WTC11 (cell line): ENCODE data around the gene C1QL2. TPM values are rescaled to one million over a fixed set of nuclear protein-coding genes. Genes with fewer than 3 reads are reported as not detected.

Source experiments
- ATAC-seq: fragments of 200-7000 bp; cut with Tn5 transposase; 2 replicates; pipeline ENCODE4 v1.10.0; 2021; ENCODE audit warnings: mild to moderate bottlenecking, moderate library complexity
- CTCF ChIA-PET: fragments of 300-600 bp; sonication (Branson Sonifier 250); formaldehyde crosslinking; loops from one replicate; lab custom pipeline; 2021; ENCODE audit warnings: antibody characterized with exemption; lab: Charles Lee
- POLR2A ChIA-PET: fragments of 350-600 bp; sonication (Branson Sonifier 250); formaldehyde crosslinking; loops from one replicate; lab custom pipeline; 2021; ENCODE audit warnings: antibody characterized with exemption; lab: Charles Lee
- DNase-seq: peaks from one replicate; pipeline ENCODE4 v3.0.0; 2021; ENCODE audit warnings: low spot score
- H3K27ac Mint-ChIP-seq: 2 replicates; pipeline ENCODE4 v1.8.0; 2021; ENCODE audit warnings: mixed read lengths
- H3K27me3 Mint-ChIP-seq: 2 replicates; pipeline ENCODE4 v1.8.0; 2021; ENCODE audit warnings: low read depth, mild to moderate bottlenecking, moderate library complexity, mixed read lengths
- H3K36me3 Mint-ChIP-seq: 2 replicates; pipeline ENCODE4 v1.8.0; 2021; ENCODE audit warnings: mixed read lengths
- H3K4me1 Mint-ChIP-seq: 2 replicates; pipeline ENCODE4 v1.8.0; 2022; ENCODE audit warnings: mixed read lengths
- H3K4me3 Mint-ChIP-seq: 2 replicates; pipeline ENCODE4 v1.8.0; 2021; ENCODE audit warnings: mild to moderate bottlenecking, moderate library complexity, mixed read lengths
- H3K9me3 Mint-ChIP-seq: 2 replicates; pipeline ENCODE4 v1.8.0; 2021; ENCODE audit warnings: mixed read lengths
- ARID4B ChIP-seq: sonication (generic); formaldehyde crosslinking; IDR thresholded peaks from 2 replicates; pipeline ENCODE4 v1.8.0; 2023; ENCODE audit warnings: missing genetic modification reagents, mild to moderate bottlenecking, borderline replicate concordance
- ATF1 ChIP-seq: sonication (generic); formaldehyde crosslinking; IDR thresholded peaks from 2 replicates; pipeline ENCODE4 v1.8.1; 2023; ENCODE audit warnings: mild to moderate bottlenecking, moderate library complexity, missing genetic modification reagents
- ATF6 ChIP-seq: sonication (generic); formaldehyde crosslinking; IDR thresholded peaks from 2 replicates; pipeline ENCODE4 v1.8.1; 2023; ENCODE audit warnings: mild to moderate bottlenecking, missing genetic modification reagents
- CDX4 ChIP-seq: fragments of 250-450 bp; sonication (Bioruptor Pico); IDR thresholded peaks from 2 replicates; pipeline ENCODE4 v1.9.0; 2021; ENCODE audit warnings: moderate library complexity, mild to moderate bottlenecking, inconsistent platforms, borderline replicate concordance
- CTCF ChIP-seq: fragments of 200-600 bp; IDR thresholded peaks from 2 replicates; pipeline ENCODE4 v1.8.0; 2022; ENCODE audit warnings: antibody characterized with exemption
- EMX1 ChIP-seq: fragments of 250-450 bp; sonication (Bioruptor Pico); IDR thresholded peaks from 2 replicates; pipeline ENCODE4 v1.8.0; 2021; ENCODE audit warnings: mild to moderate bottlenecking
- ETV6 ChIP-seq: sonication (generic); formaldehyde crosslinking; IDR thresholded peaks from 2 replicates; pipeline ENCODE4 v1.8.1; 2022; ENCODE audit warnings: mild to moderate bottlenecking, missing genetic modification reagents
- FOXK1 ChIP-seq: sonication (generic); formaldehyde crosslinking; IDR thresholded peaks from 2 replicates; pipeline ENCODE4 v1.8.0; 2022; ENCODE audit warnings: mild to moderate bottlenecking, moderate library complexity, missing genetic modification reagents
- GRHL2 ChIP-seq: fragments of 250-450 bp; sonication (Bioruptor Pico); IDR thresholded peaks from 2 replicates; pipeline ENCODE4 v1.8.0; 2022; ENCODE audit warnings: mild to moderate bottlenecking, moderate library complexity; ENCODE audit not compliant: insufficient replicate concordance, severe bottlenecking
- HMGA2 ChIP-seq: fragments of 250-450 bp; sonication (Bioruptor Pico); IDR thresholded peaks from 2 replicates; pipeline ENCODE4 v1.4.0; 2021; ENCODE audit warnings: mild to moderate bottlenecking, moderate library complexity
- HMGXB4 ChIP-seq: sonication (generic); formaldehyde crosslinking; IDR thresholded peaks from 2 replicates; pipeline ENCODE4 v1.8.1; 2023; ENCODE audit warnings: mild to moderate bottlenecking, moderate library complexity, missing genetic modification reagents
- NFE2L1 ChIP-seq: sonication (generic); formaldehyde crosslinking; IDR thresholded peaks from 2 replicates; pipeline ENCODE4 v1.8.1; 2023; ENCODE audit warnings: missing genetic modification reagents
- NR2C2 ChIP-seq: sonication (generic); formaldehyde crosslinking; IDR thresholded peaks from 2 replicates; pipeline ENCODE4 v1.8.0; 2022; ENCODE audit warnings: mild to moderate bottlenecking, missing genetic modification reagents
- SP1 ChIP-seq: sonication (generic); formaldehyde crosslinking; conservative IDR thresholded peaks from 2 replicates; pipeline ENCODE4 v1.8.1; 2022; ENCODE audit warnings: missing genetic modification reagents
- STAT6 ChIP-seq: sonication (generic); formaldehyde crosslinking; conservative IDR thresholded peaks from 2 replicates; pipeline ENCODE4 v1.8.1; 2023; ENCODE audit warnings: mild to moderate bottlenecking, low read depth, missing genetic modification reagents, moderate library complexity
- USF2 ChIP-seq: sonication (generic); formaldehyde crosslinking; IDR thresholded peaks from 2 replicates; pipeline ENCODE4 v1.8.1; 2023; ENCODE audit warnings: mild to moderate bottlenecking, missing genetic modification reagents, moderate library complexity
- ZBTB43 ChIP-seq: sonication (generic); formaldehyde crosslinking; IDR thresholded peaks from 2 replicates; pipeline ENCODE4 v1.8.1; 2023; ENCODE audit warnings: mild to moderate bottlenecking, missing genetic modification reagents
- ZNF138 ChIP-seq: sonication (generic); formaldehyde crosslinking; conservative IDR thresholded peaks from 2 replicates; pipeline ENCODE4 v1.8.1; 2022; ENCODE audit warnings: mild to moderate bottlenecking, moderate library complexity, missing genetic modification reagents
- ZNF263 ChIP-seq: sonication (generic); formaldehyde crosslinking; IDR thresholded peaks from 2 replicates; pipeline ENCODE4 v1.8.1; 2022; ENCODE audit warnings: low read depth, mild to moderate bottlenecking, moderate library complexity, missing genetic modification reagents
- ZNF416 ChIP-seq: fragments of 250-450 bp; sonication (Bioruptor Pico); IDR thresholded peaks from 2 replicates; pipeline ENCODE4 v1.9.0; 2021; ENCODE audit warnings: mild to moderate bottlenecking, inconsistent platforms
- total RNA-seq: library from RNA; stranded (reverse); gene quantifications from 3 replicates; pipeline ENCODE4 v1.2.3, GENCODE V29; 2021

C1QL2 gene
- total RNA-seq, 1 experiment from 2014 or later: 1.0 TPM

- Mint-ChIP-seq H3K4me1 (peaks cover 37% of the 10 kb centered on the region), H3K27me3 (peaks cover 49% of the 10 kb centered on the region), H3K36me3 (no peaks in the 10 kb centered on the region), H3K9me3 (no peaks in the 10 kb centered on the region), H3K4me3 (peak overlapping the region; percentile 93), H3K27ac (peak overlapping the region; percentile 55; the same call in 1 of the 2 replicates)
- peak; percentile 37 for ATAC-seq
- DNase-seq: peak; percentile 62
- ChIA-PET CTCF (interaction anchor here (0.6 to 3.3 kb wide), 10 partner anchors 11 to 1052 kb away, joined by 3 to 19 read pairs (median 4); no protein-coding TSS in a partner anchor), POLR2A (interaction anchor here (1.4 kb wide), 1 partner anchor 11 kb away, joined by 5 read pairs; no protein-coding TSS in a partner anchor)
- TF ChIP-seq HMGA2 (CRISPR knock-in tag): no peak
- TF ChIP-seq FOXK1 (CRISPR knock-in tag): no peak
- no peak for TF ChIP-seq NR2C2 (CRISPR knock-in tag)
- no peak for TF ChIP-seq ETV6
- TF ChIP-seq GRHL2 (CRISPR knock-in tag): no peak
- no peak for TF ChIP-seq EMX1
- 0 out of 2 replicates have a peak, but pooled peaks have one; percentile 14 for TF ChIP-seq SP1 (CRISPR knock-in tag)
- TF ChIP-seq NFE2L1 (CRISPR knock-in tag): 0 out of 2 replicates have a peak, but pooled peaks have one; percentile 70
- no peak for TF ChIP-seq ATF6
- no peak for TF ChIP-seq ATF1 (CRISPR knock-in tag)
- no peak for TF ChIP-seq CDX4 (CRISPR knock-in tag)
- TF ChIP-seq ZBTB43 (CRISPR knock-in tag): no peak
- TF ChIP-seq ZNF416 (CRISPR knock-in tag): no peak
- 0 out of 2 replicates have a peak, but pooled peaks have one; percentile 24 for TF ChIP-seq HMGXB4 (CRISPR knock-in tag)
- no peak for TF ChIP-seq USF2 (CRISPR knock-in tag)
- no peak for TF ChIP-seq ZNF138 (CRISPR knock-in tag)
- TF ChIP-seq STAT6: no peak
- no peak for TF ChIP-seq CTCF
- TF ChIP-seq ZNF263 (CRISPR knock-in tag): 0 out of 2 replicates have a peak, but pooled peaks have one; percentile 17
- TF ChIP-seq ARID4B (CRISPR knock-in tag): no peak
Measured at GRCh38 chr2:119156105-119156890, 2.3 kb downstream of the C1QL2 start.
